ENCODE measurements around the gene HRG. TPM values are rescaled to one million over a fixed set of nuclear protein-coding genes. Genes with fewer than 3 reads are reported as not detected.
"Not testable (repeated sequence)": the region's sequence is repeated elsewhere in the genome, so short reads cannot be mapped to it uniquely, and the experiment has no call there.

The HRG gene
- total RNA-seq, 1 experiment from 2014 or later: not detected

DNA sequence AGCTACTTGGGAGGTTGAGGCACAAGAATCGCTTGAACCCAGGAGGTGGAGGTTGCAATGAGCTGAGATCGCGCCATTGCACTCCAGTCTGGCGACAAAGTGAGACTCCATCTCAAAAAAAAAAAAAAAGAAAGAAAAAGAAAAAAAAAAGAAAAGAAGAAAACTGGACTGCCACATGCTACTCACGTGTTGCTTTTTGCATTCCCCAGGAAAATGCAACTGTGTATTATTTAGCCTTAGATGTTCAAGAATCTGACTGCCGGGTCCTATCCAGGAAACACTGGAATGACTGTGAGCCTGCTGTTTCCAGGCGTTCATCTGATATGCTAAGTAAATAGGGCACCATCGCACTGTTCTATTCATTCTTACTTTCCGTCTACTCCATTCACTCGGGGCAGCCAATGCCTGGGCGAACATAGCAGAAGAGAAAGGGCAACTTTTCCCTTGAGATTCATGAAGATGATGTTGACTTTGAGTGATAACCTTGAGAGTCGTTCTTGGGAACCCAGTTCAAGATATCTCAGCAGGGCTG, 21.4 kb downstream of the HRG start:
- whole genome bisulfite sequencing (ENCODE audit: extremely low coverage, insufficient read length, low lambda C conversion rate): no CpG with 5 or more reads among the region's 12 CpGs
- Histone ChIP-seq H3K27me3 (ENCODE audit: insufficient read depth, low read length) (no peaks in the 10 kb centered on the region), H2BK20ac (ENCODE audit: low read depth, low read length, poor library complexity, severe bottlenecking) (no peak overlapping the region), H3K9me3 (ENCODE audit: control insufficient read depth, low read depth, low read length) (no peaks in the 10 kb centered on the region), H3K56ac (ENCODE audit: insufficient read length, low read depth, low read length) (no peak overlapping the region), H3K18ac (ENCODE audit: insufficient read length, low read depth, low read length) (no peak overlapping the region), H2AFZ (ENCODE audit: low read length) (no peak overlapping the region), H2AK5ac (ENCODE audit: insufficient read length, low read length) (no peak overlapping the region), H2BK5ac (ENCODE audit: insufficient read length, low read length) (no peak overlapping the region), H4K20me1 (ENCODE audit: control insufficient read depth, insufficient read depth, insufficient read length) (no peaks in the 10 kb centered on the region), H3K4me1 (ENCODE audit: insufficient read depth, low read length) (no peaks in the 10 kb centered on the region), H3K4ac (ENCODE audit: low read depth, low read length) (no peak overlapping the region), H2BK120ac (ENCODE audit: low read depth, low read length, poor library complexity, severe bottlenecking) (no peak overlapping the region), H4K8ac (replicated peaks; ENCODE audit: insufficient read length, low read depth, low read length) (no peak overlapping the region), H3K4me2 (ENCODE audit: insufficient read depth, insufficient read length, low read length) (no peak overlapping the region), H3K23me2 (ENCODE audit: insufficient read length, low read depth, low read length, poor library complexity, severe bottlenecking) (no peaks in the 10 kb centered on the region), H4K5ac (ENCODE audit: insufficient read length, low read depth, low read length) (no peak overlapping the region), H3K9ac (ENCODE audit: extremely low read depth, insufficient read length, low read length) (no peak overlapping the region), H2BK15ac (ENCODE audit: low read depth, low read length) (no peak overlapping the region), H3K27ac (ENCODE audit: insufficient read length, low read depth, low read length) (no peak overlapping the region), H2BK12ac (ENCODE audit: insufficient read length, low read depth, low read length) (no peak overlapping the region), H3K14ac (ENCODE audit: insufficient read depth, low read length) (no peak overlapping the region), H3K23ac (ENCODE audit: insufficient read length, low read depth, low read length) (no peak overlapping the region), H3K79me1 (ENCODE audit: insufficient read depth, low read depth, low read length, poor library complexity, severe bottlenecking) (no peaks in the 10 kb centered on the region), H3T11ph (ENCODE audit: low read length) (no peak overlapping the region), H3K79me2 (ENCODE audit: insufficient read depth, low read length) (no peaks in the 10 kb centered on the region), H4K91ac (ENCODE audit: insufficient read length, low read depth, low read length) (no peak overlapping the region)
- TF ChIP-seq, protein P1, sequence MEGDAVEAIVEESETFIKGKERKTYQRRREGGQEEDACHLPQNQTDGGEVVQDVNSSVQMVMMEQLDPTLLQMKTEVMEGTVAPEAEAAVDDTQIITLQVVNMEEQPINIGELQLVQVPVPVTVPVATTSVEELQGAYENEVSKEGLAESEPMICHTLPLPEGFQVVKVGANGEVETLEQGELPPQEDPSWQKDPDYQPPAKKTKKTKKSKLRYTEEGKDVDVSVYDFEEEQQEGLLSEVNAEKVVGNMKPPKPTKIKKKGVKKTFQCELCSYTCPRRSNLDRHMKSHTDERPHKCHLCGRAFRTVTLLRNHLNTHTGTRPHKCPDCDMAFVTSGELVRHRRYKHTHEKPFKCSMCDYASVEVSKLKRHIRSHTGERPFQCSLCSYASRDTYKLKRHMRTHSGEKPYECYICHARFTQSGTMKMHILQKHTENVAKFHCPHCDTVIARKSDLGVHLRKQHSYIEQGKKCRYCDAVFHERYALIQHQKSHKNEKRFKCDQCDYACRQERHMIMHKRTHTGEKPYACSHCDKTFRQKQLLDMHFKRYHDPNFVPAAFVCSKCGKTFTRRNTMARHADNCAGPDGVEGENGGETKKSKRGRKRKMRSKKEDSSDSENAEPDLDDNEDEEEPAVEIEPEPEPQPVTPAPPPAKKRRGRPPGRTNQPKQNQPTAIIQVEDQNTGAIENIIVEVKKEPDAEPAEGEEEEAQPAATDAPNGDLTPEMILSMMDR (conservative IDR thresholded peaks at IDR 0.05): no peak
- H3K27ac Mint-ChIP-seq: no peak overlapping the region
- H3K4me1 Mint-ChIP-seq: peaks cover 0 to 9% of the 10 kb centered on the region in 2 experiments; a peak in 2 of 4 replicates
- H3K27me3 Mint-ChIP-seq (ENCODE audit: low read depth): peaks cover 2% of the 10 kb centered on the region
- peaks cover 5 to 12% (median 11%) of the 10 kb centered on the region in 3 experiments for H3K36me3 Mint-ChIP-seq (ENCODE audit: insufficient read depth in 1 of 3, low read depth in 3 of 3)
- DNase-seq: no peak
- peaks cover 13 to 20% of the 10 kb centered on the region in 2 experiments for H3K9me3 Mint-ChIP-seq
- no peak overlapping the region for H3K4me3 Mint-ChIP-seq

- not testable (repeated sequence) for H3K79me1 ChIP-seq (ENCODE audit: insufficient read depth, low read depth, low read length, poor library complexity, severe bottlenecking); DNase-seq; H3K27me3 ChIP-seq (ENCODE audit: insufficient read depth, low read length); H3K9ac ChIP-seq (ENCODE audit: extremely low read depth, insufficient read length, low read length); H3K18ac ChIP-seq (ENCODE audit: insufficient read length, low read depth, low read length); H3K4me3 Mint-ChIP-seq; H3K27ac ChIP-seq (ENCODE audit: insufficient read length, low read depth, low read length); H3K23me2 ChIP-seq (ENCODE audit: insufficient read length, low read depth, low read length, poor library complexity, severe bottlenecking); H3T11ph ChIP-seq (ENCODE audit: low read length); H3K14ac ChIP-seq (ENCODE audit: insufficient read depth, low read length); H3K4ac ChIP-seq (ENCODE audit: low read depth, low read length); H2BK5ac ChIP-seq (ENCODE audit: insufficient read length, low read length); H2BK120ac ChIP-seq (ENCODE audit: low read depth, low read length, poor library complexity, severe bottlenecking); H2BK15ac ChIP-seq (ENCODE audit: low read depth, low read length); H4K5ac ChIP-seq (ENCODE audit: insufficient read length, low read depth, low read length); H3K79me2 ChIP-seq (ENCODE audit: insufficient read depth, low read length); H3K4me1 ChIP-seq (ENCODE audit: insufficient read depth, low read length); H2BK12ac ChIP-seq (ENCODE audit: insufficient read length, low read depth, low read length); H3K9me3 ChIP-seq (ENCODE audit: control insufficient read depth, low read depth, low read length); H4K20me1 ChIP-seq (ENCODE audit: control insufficient read depth, insufficient read depth, insufficient read length); H3K36me3 Mint-ChIP-seq (ENCODE audit: insufficient read depth in 1 of 3, low read depth in 3 of 3); H3K4me2 ChIP-seq (ENCODE audit: insufficient read depth, insufficient read length, low read length); H3K4me1 Mint-ChIP-seq; H3K23ac ChIP-seq (ENCODE audit: insufficient read length, low read depth, low read length); H4K91ac ChIP-seq (ENCODE audit: insufficient read length, low read depth, low read length); H3K27ac Mint-ChIP-seq; H3K27me3 Mint-ChIP-seq (ENCODE audit: low read depth); H2AK5ac ChIP-seq (ENCODE audit: insufficient read length, low read length); H2AFZ ChIP-seq (ENCODE audit: low read length); H3K56ac ChIP-seq (ENCODE audit: insufficient read length, low read depth, low read length); H4K8ac ChIP-seq (replicated peaks; ENCODE audit: insufficient read length, low read depth, low read length); H2BK20ac ChIP-seq (ENCODE audit: low read depth, low read length, poor library complexity, severe bottlenecking)
- WGBS (ENCODE audit: extremely low coverage, insufficient read length, low lambda C conversion rate): no CpG with 5 or more reads among the region's 1 CpG
- H3K9me3 Mint-ChIP-seq: peaks cover 8 to 11% of the 10 kb centered on the region in 2 experiments
Measured at GRCh38 chr3:186690304-186690703, 24.5 kb downstream of the HRG start.

Measured in H9 (cell line).